CD8-positive, alpha-beta memory T cell (primary cell): ENCODE results near the gene SLC12A5. TPM values are rescaled to one million over a fixed set of nuclear protein-coding genes. Genes with fewer than 3 reads are reported as not detected.

Experiments
- CTCF ChIA-PET: fragments of 350-600 bp; sonication (Branson Sonifier 250); formaldehyde crosslinking; loops from one replicate; lab custom pipeline; 2021; ENCODE audit warnings: antibody characterized with exemption; lab: Charles Lee
- POLR2A ChIA-PET: fragments of 350-600 bp; sonication (Branson Sonifier 250); formaldehyde crosslinking; loops from one replicate; lab custom pipeline; 2021; ENCODE audit warnings: antibody characterized with exemption; lab: Charles Lee
- DNase-seq, 5 donors: peaks; one replicate each; pipeline versions ENCODE4 v3.0.0 to v3.0.0-alpha.2; 2020 to 2022; ENCODE audit warnings: mixed read lengths in 1 of 5
- H3K27ac ChIP-seq: one replicate; pipeline ENCODE4 v1.7.0; 2013; ENCODE audit warnings: low read depth, mild to moderate bottlenecking, low read length, moderate library complexity
- H3K27me3 ChIP-seq: 2 replicates; pipeline ENCODE4 v1.7.0; 2013; ENCODE audit warnings: low read length, mild to moderate bottlenecking; ENCODE audit not compliant: insufficient read depth, poor library complexity, severe bottlenecking
- H3K36me3 ChIP-seq: 2 replicates; pipeline ENCODE4 v1.7.0; 2013; ENCODE audit warnings: mild to moderate bottlenecking, low read length, moderate library complexity; ENCODE audit not compliant: insufficient read depth
- H3K4me1 ChIP-seq: 2 replicates; pipeline ENCODE4 v1.7.0; 2013; ENCODE audit warnings: mild to moderate bottlenecking, low read length, moderate library complexity; ENCODE audit not compliant: insufficient read depth
- H3K4me3 ChIP-seq: 2 replicates; pipeline ENCODE4 v1.7.0; 2013; ENCODE audit warnings: mild to moderate bottlenecking, low read length
- H3K9me3 ChIP-seq: 2 replicates; pipeline ENCODE4 v1.7.0; 2013; ENCODE audit warnings: mild to moderate bottlenecking, low read length
- H3K27ac Mint-ChIP-seq, 8 donors: one replicate each; pipeline ENCODE4 v1.8.0; 2020 to 2021; ENCODE audit warnings: mixed read lengths in 8 of 8, mild to moderate bottlenecking in 6 of 8, inconsistent platforms in 3 of 8, moderate library complexity in 3 of 8
- H3K27me3 Mint-ChIP-seq, 2 donors: one replicate each; pipeline ENCODE4 v1.8.0; 2020 to 2021; ENCODE audit warnings: mixed read lengths in 2 of 2, mild to moderate bottlenecking in 1 of 2, moderate library complexity in 1 of 2
- H3K36me3 Mint-ChIP-seq, 3 donors: one replicate each; pipeline ENCODE4 v1.8.0; 2020 to 2021; ENCODE audit warnings: mixed read lengths in 3 of 3, inconsistent platforms in 1 of 3, mild to moderate bottlenecking in 1 of 3
- H3K4me1 Mint-ChIP-seq, 3 donors: one replicate each; pipeline ENCODE4 v1.8.0; 2020 to 2021; ENCODE audit warnings: mixed read lengths in 3 of 3, inconsistent platforms in 1 of 3, mild to moderate bottlenecking in 1 of 3
- H3K4me3 Mint-ChIP-seq, 7 donors: one replicate each; pipeline ENCODE4 v1.8.0; 2020 to 2021; ENCODE audit warnings: mixed read lengths in 7 of 7, mild to moderate bottlenecking in 6 of 7, moderate library complexity in 4 of 7, inconsistent platforms in 2 of 7
- H3K9me3 Mint-ChIP-seq, 5 donors: one replicate each; pipeline ENCODE4 v1.8.0; 2020 to 2022; ENCODE audit warnings: mixed read lengths in 5 of 5, mild to moderate bottlenecking in 3 of 5, moderate library complexity in 2 of 5, inconsistent platforms in 1 of 5
- polyA plus RNA-seq: library from polyadenylated mRNA; unstranded; fragments of 300-500 nt; fragmentation: Illumina TruSeq; gene quantifications from one replicate; pipeline ENCODE4 v1.2.3, GENCODE V29; 2021
- total RNA-seq, 2 experiments: library from RNA; stranded (reverse); gene quantifications; one replicate each; pipeline ENCODE4 v1.2.3, GENCODE V29; 2021

Gene SLC12A5
- total and polyA plus RNA-seq, 3 experiments from 2014 or later = not detected

GRCh38 chr20:46108435-46108841, 79.4 kb downstream of the SLC12A5 start:
- Histone ChIP-seq H3K27ac (no peak overlapping the region), H3K36me3 (no peaks in the 10 kb centered on the region), H3K4me3 (no peak overlapping the region), H3K9me3 (no peaks in the 10 kb centered on the region), H3K27me3 (no peaks in the 10 kb centered on the region), H3K4me1 (no peaks in the 10 kb centered on the region)
- ChIA-PET POLR2A (no interaction called here), CTCF (no interaction called here)
- Mint-ChIP-seq H3K4me1 (no peaks in the 10 kb centered on the region), H3K27ac (no peak overlapping the region), H3K9me3 (peaks cover 0 to 3% (median 0%) of the 10 kb centered on the region in 5 donors), H3K27me3 (peaks cover 38 to 66% of the 10 kb centered on the region in 2 donors), H3K36me3 (peaks cover 0 to 11% (median 0%) of the 10 kb centered on the region in 3 donors), H3K4me3 (no peak overlapping the region)
- no peak for DNase-seq

DNA sequence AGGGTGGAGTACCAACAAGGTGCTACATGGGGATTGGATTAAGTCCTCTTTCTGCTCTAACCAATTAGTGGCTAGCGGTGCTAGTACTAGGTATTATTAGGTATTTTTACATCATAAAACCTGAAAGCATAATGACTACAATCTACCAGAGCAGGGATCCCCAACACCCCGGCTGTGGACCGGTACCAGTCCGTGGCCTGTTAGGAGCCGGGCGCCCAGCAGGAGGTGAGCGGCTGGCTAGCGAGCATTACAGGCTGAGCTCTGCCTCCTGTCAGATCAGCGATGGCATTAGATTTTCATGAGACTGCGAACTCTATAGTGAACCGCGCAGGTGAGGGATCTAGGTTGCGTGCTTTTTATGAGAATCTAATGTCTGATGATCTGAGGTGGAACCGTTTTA, 80.0 kb downstream of the SLC12A5 start:
- Mint-ChIP-seq H3K27me3 (peaks cover 38 to 66% of the 10 kb centered on the region in 2 donors), H3K4me3 (no peak overlapping the region), H3K36me3 (peaks cover 0 to 11% (median 0%) of the 10 kb centered on the region in 3 donors), H3K9me3 (no peaks in the 10 kb centered on the region), H3K27ac (no peak overlapping the region), H3K4me1 (no peaks in the 10 kb centered on the region)
- POLR2A ChIA-PET = no interaction called here
- no peaks in the 10 kb centered on the region for H3K36me3 ChIP-seq
- H3K27ac ChIP-seq = no peak overlapping the region
- no peaks in the 10 kb centered on the region for H3K27me3 ChIP-seq
- no peak for DNase-seq
- H3K9me3 ChIP-seq = no peaks in the 10 kb centered on the region
- H3K4me1 ChIP-seq = no peaks in the 10 kb centered on the region
- CTCF ChIA-PET = no interaction called here
- no peak overlapping the region for H3K4me3 ChIP-seq

Other genes starting within 250 kb of the SLC12A5 start
- not detected for gene WFDC3, start 237.3 kb upstream of the SLC12A5 start, total RNA-seq
- gene WFDC3, start 237.3 kb upstream of the SLC12A5 start, polyA plus RNA-seq = not detected
- gene DNTTIP1, start 237.3 kb upstream of the SLC12A5 start, total RNA-seq = 10 to 100 TPM; 33.4 to 37.1 TPM
- gene DNTTIP1, start 237.3 kb upstream of the SLC12A5 start, polyA plus RNA-seq = 26.8 TPM
- gene UBE2C, start 216.6 kb upstream of the SLC12A5 start, total RNA-seq = 100 to 1,000 TPM; 124 to 130 TPM
- not detected for gene UBE2C, start 216.6 kb upstream of the SLC12A5 start, polyA plus RNA-seq
- gene TNNC2, start 201.9 kb upstream of the SLC12A5 start, total RNA-seq = not detected
- gene TNNC2, start 201.9 kb upstream of the SLC12A5 start, polyA plus RNA-seq = 0.36 TPM
- 1 to 10 TPM; 1.2 to 1.3 TPM for gene SNX21, start 195.4 kb upstream of the SLC12A5 start, total RNA-seq
- gene SNX21, start 195.4 kb upstream of the SLC12A5 start, polyA plus RNA-seq = 3.4 TPM
- 10 to 100 TPM; 27.1 to 27.3 TPM for gene ACOT8, start 171.8 kb upstream of the SLC12A5 start, total RNA-seq
- 41.0 TPM for gene ACOT8, start 171.8 kb upstream of the SLC12A5 start, polyA plus RNA-seq
- gene ZSWIM3, start 171.6 kb upstream of the SLC12A5 start, total RNA-seq = 1 to 10 TPM; 5.9 to 6.5 TPM
- 2.0 TPM for gene ZSWIM3, start 171.6 kb upstream of the SLC12A5 start, polyA plus RNA-seq
- 10 to 100 TPM; 12.3 TPM for gene ZSWIM1, start 148.0 kb upstream of the SLC12A5 start, total RNA-seq
- 2.1 TPM for gene ZSWIM1, start 148.0 kb upstream of the SLC12A5 start, polyA plus RNA-seq
- 1 to 10 TPM in 1 of 2 experiments, under 1 TPM in 1; 0.98 to 1.9 TPM for gene SPATA25, start 141.6 kb upstream of the SLC12A5 start, total RNA-seq
- gene SPATA25, start 141.6 kb upstream of the SLC12A5 start, polyA plus RNA-seq = not detected
- gene NEURL2, start 138.0 kb upstream of the SLC12A5 start, total RNA-seq = 1 to 10 TPM; 2.7 to 2.8 TPM
- 0.94 TPM for gene NEURL2, start 138.0 kb upstream of the SLC12A5 start, polyA plus RNA-seq
- gene CTSA, start 137.9 kb upstream of the SLC12A5 start, total RNA-seq = 10 to 100 TPM; 81.1 to 82.1 TPM
- 219 TPM for gene CTSA, start 137.9 kb upstream of the SLC12A5 start, polyA plus RNA-seq
- gene PLTP, start 117.1 kb upstream of the SLC12A5 start, total RNA-seq = 1 to 10 TPM; 2.5 to 3.2 TPM
- 0.45 TPM for gene PLTP, start 117.1 kb upstream of the SLC12A5 start, polyA plus RNA-seq
- gene PCIF1, start 94.5 kb upstream of the SLC12A5 start, total RNA-seq = 10 to 100 TPM; 33.6 to 34.1 TPM
- gene PCIF1, start 94.5 kb upstream of the SLC12A5 start, polyA plus RNA-seq = 88.0 TPM
- 10 to 100 TPM; 37.5 to 38.3 TPM for gene ZNF335, start 57.0 kb upstream of the SLC12A5 start, total RNA-seq
- 14.6 TPM for gene ZNF335, start 57.0 kb upstream of the SLC12A5 start, polyA plus RNA-seq
- gene MMP9, start 20.3 kb upstream of the SLC12A5 start, total RNA-seq = 1 to 10 TPM; 3.9 to 5.0 TPM
- not detected for gene MMP9, start 20.3 kb upstream of the SLC12A5 start, polyA plus RNA-seq
- gene NCOA5, start 60.7 kb downstream of the SLC12A5 start, total RNA-seq = 10 to 100 TPM; 34.9 to 36.9 TPM
- 28.7 TPM for gene NCOA5, start 60.7 kb downstream of the SLC12A5 start, polyA plus RNA-seq
- 1 to 10 TPM; 3.5 to 4.1 TPM for gene CD40, start 89.1 kb downstream of the SLC12A5 start, total RNA-seq
- 2.8 TPM for gene CD40, start 89.1 kb downstream of the SLC12A5 start, polyA plus RNA-seq